Measurements from ENCODE around the gene TNFRSF11A.

The TNFRSF11A gene

GRCh38 chr18:62418258-62418657 is 93.1 kb downstream of the TNFRSF11A start:
- no peak for DNase-seq (ENCODE audit: low spot score)

- DNase-seq (ENCODE audit: low spot score) = no peak
Observed at GRCh38 chr18:62420151-62420512, 95.0 kb downstream of the TNFRSF11A start.

- no peak for DNase-seq (ENCODE audit: low spot score)
Observed at GRCh38 chr18:62420513-62421209, 95.6 kb downstream of the TNFRSF11A start.

- DNase-seq (ENCODE audit: low spot score) = peak; percentile 96
Observed at GRCh38 chr18:62425465-62426190, 100.5 kb downstream of the TNFRSF11A start.

- DNase-seq (ENCODE audit: low spot score) = no peak
Observed at GRCh38 chr18:62426191-62426488, 101.0 kb downstream of the TNFRSF11A start.

- DNase-seq (ENCODE audit: low spot score) = no peak
Observed at GRCh38 chr18:62432176-62432575, 107.1 kb downstream of the TNFRSF11A start.

- DNase-seq (ENCODE audit: low spot score) = no peak
Observed at GRCh38 chr18:62434798-62435197, 109.7 kb downstream of the TNFRSF11A start.

- no peak for DNase-seq (ENCODE audit: low spot score)
Observed at GRCh38 chr18:62435435-62436031, 110.4 kb downstream of the TNFRSF11A start.

GRCh38 chr18:62436636-62437234 is 111.6 kb downstream of the TNFRSF11A start:
- no peak for DNase-seq (ENCODE audit: low spot score)

GRCh38 chr18:62437235-62438017 is 112.3 kb downstream of the TNFRSF11A start:
- DNase-seq (ENCODE audit: low spot score) = peak; percentile 11

- no peak for DNase-seq (ENCODE audit: low spot score)
Observed at GRCh38 chr18:62438018-62438329, 112.9 kb downstream of the TNFRSF11A start.

- no peak for DNase-seq (ENCODE audit: low spot score)
Observed at GRCh38 chr18:62438402-62438801, 113.3 kb downstream of the TNFRSF11A start.

- DNase-seq (ENCODE audit: low spot score) = no peak
Observed at GRCh38 chr18:62438866-62439265, 113.8 kb downstream of the TNFRSF11A start.

All from cerebellar cortex (tissue), 1 donor.